ENCODE measurements around the gene CAMK1. TPM values are rescaled to one million over a fixed set of nuclear protein-coding genes. Genes with fewer than 3 reads are reported as not detected.

The CAMK1 gene
- total and polyA plus RNA-seq, 2 of the 4 experiments (the other 2 are of a cell fraction) = 33.3 to 36.4 TPM

DNA sequence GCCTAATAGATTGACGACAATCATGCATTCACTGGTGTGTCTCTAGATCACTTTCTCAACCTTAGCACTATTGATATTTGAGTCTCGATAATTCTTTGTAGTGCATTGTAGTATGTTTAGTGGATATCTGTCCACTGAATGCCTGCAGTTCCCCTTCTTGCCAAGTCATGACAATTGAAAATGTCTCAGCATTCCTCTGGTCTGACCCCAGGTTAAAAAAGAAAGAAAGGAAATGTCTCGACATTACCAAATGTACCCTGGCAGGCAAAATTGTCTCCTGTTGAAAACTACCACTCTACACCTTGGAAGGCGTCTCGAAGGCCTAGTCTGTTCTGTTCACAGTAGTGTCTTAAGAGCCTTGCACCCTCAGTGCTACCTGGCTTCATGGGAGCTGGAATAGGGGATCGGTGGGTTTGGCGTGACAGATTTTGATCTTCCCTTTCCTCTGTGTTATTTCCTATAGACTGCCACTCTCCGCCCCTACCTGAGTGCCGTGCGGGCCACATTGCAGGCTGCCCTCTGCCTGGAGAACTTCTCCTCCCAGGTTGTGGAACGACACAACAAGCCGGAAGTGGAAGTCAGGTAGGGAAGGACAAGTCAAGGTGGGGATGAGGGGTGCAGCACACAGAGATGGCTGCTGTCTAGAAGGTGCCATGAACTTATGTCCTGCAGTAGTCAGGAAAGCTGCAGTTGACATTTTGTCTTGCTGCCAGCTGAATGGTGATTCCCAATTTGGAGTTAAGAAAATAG, 27.6 kb upstream of the CAMK1 start (continued):
- TF ChIP-seq, protein P1, sequence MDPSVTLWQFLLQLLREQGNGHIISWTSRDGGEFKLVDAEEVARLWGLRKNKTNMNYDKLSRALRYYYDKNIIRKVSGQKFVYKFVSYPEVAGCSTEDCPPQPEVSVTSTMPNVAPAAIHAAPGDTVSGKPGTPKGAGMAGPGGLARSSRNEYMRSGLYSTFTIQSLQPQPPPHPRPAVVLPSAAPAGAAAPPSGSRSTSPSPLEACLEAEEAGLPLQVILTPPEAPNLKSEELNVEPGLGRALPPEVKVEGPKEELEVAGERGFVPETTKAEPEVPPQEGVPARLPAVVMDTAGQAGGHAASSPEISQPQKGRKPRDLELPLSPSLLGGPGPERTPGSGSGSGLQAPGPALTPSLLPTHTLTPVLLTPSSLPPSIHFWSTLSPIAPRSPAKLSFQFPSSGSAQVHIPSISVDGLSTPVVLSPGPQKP (IDR thresholded peaks at IDR 0.05; ENCODE audit: borderline replicate concordance, low read depth, low read length) = no peak

DNA sequence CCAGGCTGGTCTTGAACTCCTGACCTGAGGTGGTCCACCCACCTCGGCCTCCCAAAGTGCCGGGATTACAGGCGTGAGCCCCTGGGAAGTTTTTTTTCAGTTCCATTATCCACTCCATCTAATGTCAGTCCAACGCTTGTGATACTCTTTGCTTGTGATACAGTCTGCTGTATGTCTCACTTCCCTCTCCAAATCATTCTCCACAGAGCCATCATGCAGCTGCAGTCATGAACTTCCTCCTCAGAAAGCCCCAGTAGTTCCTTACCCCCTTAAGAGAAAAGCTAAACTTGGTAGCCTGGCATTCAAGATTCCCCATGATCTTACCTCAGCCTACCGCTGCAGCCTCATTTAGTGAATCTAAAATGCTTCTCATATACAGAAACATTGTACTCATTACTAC, 25.5 kb upstream of the CAMK1 start:
- H2AFZ ChIP-seq (replicated peaks; ENCODE audit: low read length, poor library complexity) = no peak overlapping the region
- no peak overlapping the region for H2AK9ac ChIP-seq (replicated peaks; ENCODE audit: low read depth, low read length, poor library complexity)
- H2BK15ac ChIP-seq (ENCODE audit: low read depth, low read length) = no peak overlapping the region; the same call in 2 of the 3 replicates
- H3K79me1 ChIP-seq (ENCODE audit: low read depth in 1 of 2, low read length in 2 of 2) = peaks cover 45 to 66% of the 10 kb centered on the region in 2 experiments
- no peak overlapping the region for H4K8ac ChIP-seq (ENCODE audit: low read depth in 2 of 2, low read length in 2 of 2)
- intact Hi-C loops (cut with micrococcal nuclease) (no loop called here), dilution Hi-C loops (cut with HindIII; ENCODE audit: low sequenced_read_pairs, unreplicated experiment) (no loop called here), in situ Hi-C loops (cut with MboI; ENCODE audit: low sequenced_read_pairs) (no loop called here)
- no peak overlapping the region for H3K4ac ChIP-seq (ENCODE audit: low read depth, low read length)
- H3K4me1 ChIP-seq (ENCODE audit: control insufficient read depth, insufficient read depth, low read length) = peaks cover 9% of the 10 kb centered on the region
- no peaks in the 10 kb centered on the region for H3K9me3 ChIP-seq (ENCODE audit: control insufficient read depth, insufficient read depth, low read length)
- ATAC-seq (ENCODE audit: low read depth) (no peak), DNase-seq (no peak)
- H3K18ac ChIP-seq (ENCODE audit: low read depth, low read length) = no peak overlapping the region
- CTCF ChIA-PET = no interaction called here
- H3K4me3 ChIP-seq (ENCODE audit: insufficient read depth, low read depth, low read length) = no peak overlapping the region
- H3K27me3 ChIP-seq (ENCODE audit: control insufficient read depth, insufficient read depth, low read length) = no peaks in the 10 kb centered on the region
- H2BK120ac ChIP-seq (ENCODE audit: low read depth, low read length) = no peak overlapping the region
- no peak overlapping the region for H2BK5ac ChIP-seq (ENCODE audit: low read depth, low read length, poor library complexity, severe bottlenecking)
- H4K5ac ChIP-seq (ENCODE audit: low read depth, low read length) = no peak overlapping the region
- no peak overlapping the region for H3K23ac ChIP-seq (ENCODE audit: low read depth, low read length)
- H3K27ac ChIP-seq (ENCODE audit: insufficient read depth, low read length) = no peak overlapping the region
- H3K56ac ChIP-seq (ENCODE audit: extremely low read depth, insufficient read depth, low read length) = no peak overlapping the region
- POLR2A ChIA-PET (ENCODE audit: unreplicated experiment) = no interaction called here
- H2AK5ac ChIP-seq (ENCODE audit: low read depth, low read length) = no peak overlapping the region
- no peak for TF ChIP-seq MXI1 (IDR thresholded peaks at IDR 0.05; ENCODE audit: borderline replicate concordance, low read depth, low read length)
- H4K91ac ChIP-seq (ENCODE audit: insufficient read depth, low read depth, low read length) = no peak overlapping the region
- no peak overlapping the region for H3K4me2 ChIP-seq (ENCODE audit: low read depth, low read length)
- no peak overlapping the region for H2BK20ac ChIP-seq (ENCODE audit: low read depth, low read length)
- H4K20me1 ChIP-seq (ENCODE audit: insufficient read depth, low read length) = peaks cover 31% of the 10 kb centered on the region; the same call in 1 of the 2 replicates
- no peak overlapping the region for H3K14ac ChIP-seq (replicated peaks; ENCODE audit: low read depth, low read length)
- peaks cover 14% of the 10 kb centered on the region for H3K9me1 ChIP-seq (ENCODE audit: insufficient read depth, low read length)
- BruUV-seq (replicated peaks) = no TSS peak
- no peak overlapping the region for H3K9ac ChIP-seq (ENCODE audit: low read depth, low read length)
- H3K36me3 ChIP-seq (ENCODE audit: control insufficient read depth, insufficient read depth, low read length) = peaks cover 40% of the 10 kb centered on the region
- WGBS, 2 experiments (ENCODE audit: extremely low coverage in 2 of 2, insufficient read length in 1 of 2) = 86% methylated on average over 1 of the region's 5 CpGs; no CpG with 5 or more reads in 1 of the 2 experiments

Data from IMR-90 (cell line).